A549 (cell line): ENCODE results near the gene TMEM106B. TPM values are rescaled to one million over a fixed set of nuclear protein-coding genes. Genes with fewer than 3 reads are reported as not detected.
A peak's percentile ranks its signal among the peaks of the same experiment; 100 is the strongest.
"Not testable (repeated sequence)": the region's sequence is repeated elsewhere in the genome, so short reads cannot be mapped to it uniquely, and the experiment has no call there.

ENCODE experiments used
- ATAC-seq, 2 experiments: fragments of 200-7000 bp in 1 of 2; fragments of >200 bp in 1 of 2; cut with Nextera tagmentation in 1 of 2; cut with Tn5 transposase in 1 of 2; 3 replicates each; pipeline versions ENCODE4 v1.8.0 to v1.9.1; 2018 to 2020; ENCODE audit warnings: mild to moderate bottlenecking in 1 of 2, moderate library complexity in 1 of 2
- CTCF ChIA-PET: fragments of 300-600 bp; sonication (Branson Sonifier 250); formaldehyde crosslinking; extraction: SDS; loops from one replicate; lab custom pipeline; 2021; ENCODE audit warnings: antibody characterized with exemption, inconsistent platforms; lab: Yijun Ruan, JAX
- POLR2A ChIA-PET: fragments of 350-600 bp; formaldehyde crosslinking; extraction: SDS; loops from one replicate; lab custom pipeline; 2021; ENCODE audit warnings: antibody characterized with exemption, inconsistent platforms; lab: Yijun Ruan, JAX
- DNase-seq, 2 experiments: peaks; one replicate each; pipeline versions ENCODE4 v3.0.0 to v3.0.0-alpha.2; 2011 to 2016; ENCODE audit warnings: low read depth in 1 of 2, low spot score in 1 of 2
- FAIRE-seq: peaks from 2 replicates; lab custom pipeline; 2011; peaks lifted over from hg19 to GRCh38; lab: Jason Lieb, UNC
- H3K27ac ChIP-seq, 2 experiments: fragments of >200 bp; sonication (Bioruptor Twin); formaldehyde crosslinking; 3 replicates each; pipeline ENCODE4 v1.5.1; 2016 to 2017
- H3K4me1 ChIP-seq: fragments of >200 bp; sonication (Bioruptor Twin); formaldehyde crosslinking; 3 replicates; pipeline ENCODE4 v1.6.1; 2016
- H3K4me2 ChIP-seq: fragments of >200 bp; sonication (Bioruptor Twin); formaldehyde crosslinking; 3 replicates; pipeline ENCODE4 v1.6.1; 2016
- H3K4me3 ChIP-seq: fragments of >200 bp; sonication (Bioruptor Twin); formaldehyde crosslinking; 3 replicates; pipeline ENCODE4 v1.5.1; 2016
- H3K9me3 ChIP-seq: fragments of >200 bp; sonication (Bioruptor Twin); formaldehyde crosslinking; 3 replicates; pipeline ENCODE4 v1.6.1; 2016
- CBX8 ChIP-seq: fragments of 200-600 bp; sonication (generic); IDR thresholded peaks from 2 replicates; pipeline ENCODE4 v1.6.1; 2016
- CEBPB ChIP-seq, 2 experiments: fragments of >200 bp in 1 of 2; sonication (Bioruptor Twin) in 1 of 2; formaldehyde crosslinking in 1 of 2; IDR thresholded peaks; 2 replicates each; pipeline ENCODE4 v1.6.1; 2012 to 2016
- EHF ChIP-seq: fragments of 250-450 bp; sonication (Bioruptor Pico); IDR thresholded peaks from 2 replicates; pipeline ENCODE4 v1.5.0; 2020; ENCODE audit warnings: mild to moderate bottlenecking
- EP300 ChIP-seq, 2 experiments: fragments of >200 bp; sonication (Bioruptor Twin); formaldehyde crosslinking; IDR thresholded peaks; 2 replicates in 1 of 2; 3 replicates in 1 of 2; pipeline ENCODE4 v1.6.1; 2016 to 2017
- FOSL2 ChIP-seq, 2 experiments: fragments of 450-650 bp in 1 of 2; fragments of >200 bp in 1 of 2; sonication (Bioruptor Twin) in 1 of 2; formaldehyde crosslinking; IDR thresholded peaks; 2 replicates each; pipeline versions ENCODE4 v1.5.0 to v1.6.1; 2016 to 2020; ENCODE audit warnings: mild to moderate bottlenecking in 1 of 2, moderate library complexity in 1 of 2
- FOXS1 ChIP-seq: fragments of 250-450 bp; sonication (Bioruptor Pico); IDR thresholded peaks from 2 replicates; pipeline ENCODE4 v1.5.0; 2020; ENCODE audit warnings: mild to moderate bottlenecking, moderate library complexity
- GATA3 ChIP-seq: IDR thresholded peaks from 2 replicates; pipeline ENCODE4 v1.6.1; 2012; ENCODE audit warnings: borderline replicate concordance
- HOXB5 ChIP-seq: fragments of 250-450 bp; sonication (Bioruptor Pico); IDR thresholded peaks from 2 replicates; pipeline ENCODE4 v1.5.0; 2020; ENCODE audit warnings: mild to moderate bottlenecking, moderate library complexity
- JUN ChIP-seq, 2 experiments: fragments of >200 bp; sonication (Bioruptor Twin); formaldehyde crosslinking; IDR thresholded peaks; 2 replicates in 1 of 2; 3 replicates in 1 of 2; pipeline ENCODE4 v1.6.1; 2016 to 2017
- JUNB ChIP-seq: fragments of >200 bp; sonication (Bioruptor Twin); formaldehyde crosslinking; IDR thresholded peaks from 2 replicates; pipeline ENCODE4 v1.6.1; 2016
- MAFK ChIP-seq: fragments of 450-650 bp; IDR thresholded peaks from 2 replicates; pipeline ENCODE4 v1.6.1; 2014; ENCODE audit not compliant: partially characterized antibody
- MAX ChIP-seq: IDR thresholded peaks from 2 replicates; pipeline ENCODE4 v1.6.1; 2012
- RAD21 ChIP-seq, 2 experiments: fragments of >200 bp in 1 of 2; sonication (Bioruptor Twin) in 1 of 2; formaldehyde crosslinking in 1 of 2; IDR thresholded peaks in 1 of 2; conservative IDR thresholded peaks in 1 of 2; 2 replicates in 1 of 2; 3 replicates in 1 of 2; pipeline ENCODE4 v1.6.1; 2012 to 2018; ENCODE audit warnings: inconsistent platforms in 1 of 2
- RARB ChIP-seq: fragments of 250-450 bp; sonication (Bioruptor Pico); IDR thresholded peaks from 2 replicates; pipeline ENCODE4 v1.8.0; 2021; ENCODE audit warnings: mild to moderate bottlenecking, moderate library complexity
- TFCP2L1 ChIP-seq: fragments of 250-450 bp; sonication (Bioruptor Pico); IDR thresholded peaks from 2 replicates; pipeline ENCODE4 v1.5.0; 2021; ENCODE audit warnings: mild to moderate bottlenecking
- WGBS: methylation state at CpG from one replicate; pipeline ENCODE4 v1.1.6; 2017; ENCODE audit errors: missing lambda C conversion rate; 5-methylcytosine and 5-hydroxymethylcytosine counted together
- polyA plus RNA-seq, 4 experiments: library from polyadenylated mRNA; depleted of rRNA in 3 of 4; stranded (reverse); fragments of >200 nt; fragmentation: RNase III in 1 of 4; extraction: RNeasy Plus Mini Kit Qiagen cat#74134 plus additional on column Dnase treatment in 1 of 4; gene quantifications; 2 replicates in 3 of 4; 3 replicates in 1 of 4; pipeline ENCODE4 v1.2.3, GENCODE V29; 2011 to 2017
- TF ChIP-seq, protein P1 (sequence below): IDR thresholded peaks from 2 replicates; pipeline ENCODE4 v1.6.1; 2012

Gene TMEM106B
- polyA plus RNA-seq, 2 of the 4 experiments (the other 2 are of a cell fraction): 70.9 to 123 TPM

- CTCF ChIA-PET: interaction anchor here (1.0 to 1.9 kb wide), 2 partner anchors 90 to 94 kb away, joined by 4 read pairs; no protein-coding TSS in a partner anchor
- DNase-seq (peak; percentile 12 to 87), ATAC-seq (peak; percentile 76 to 80), FAIRE-seq (peak; percentile 86)
- POLR2A ChIA-PET: interaction anchor here (1.4 kb wide), 1 partner anchor 48 kb away, joined by 8 read pairs; the partner anchor contains the start of gene TMEM106B
- no peak overlapping the region for H3K4me3 ChIP-seq
- peak overlapping the region; percentile 33 for H3K4me2 ChIP-seq
- WGBS: 3% methylated on average over 5 of the region's 5 CpGs
- peaks cover 31% of the 10 kb centered on the region; the same call in 2 of the 3 replicates for H3K9me3 ChIP-seq
- peak overlapping the region; percentile 43 to 50; a peak in 5 of 6 replicates for H3K27ac ChIP-seq
- peak; percentile 82 for TF ChIP-seq JUNB
- TF ChIP-seq CBX8: no peak
- TF ChIP-seq MAX: no peak; the same call in 1 of the 2 replicates
- no peak for TF ChIP-seq RARB
- peak; percentile 82; the same call in 1 of the 2 replicates for TF ChIP-seq HOXB5 (CRISPR knock-in tag)
- TF ChIP-seq FOSL2 (IDR thresholded peaks at IDR 0.05): no peak; the same call in 1 of the 2 replicates
- TF ChIP-seq FOSL2 (CRISPR knock-in tag; IDR thresholded peaks at IDR 0.05): peak; percentile 66
- TF ChIP-seq EHF (CRISPR knock-in tag): no peak
- TF ChIP-seq GATA3: peak; percentile 93
- TF ChIP-seq, protein P1, sequence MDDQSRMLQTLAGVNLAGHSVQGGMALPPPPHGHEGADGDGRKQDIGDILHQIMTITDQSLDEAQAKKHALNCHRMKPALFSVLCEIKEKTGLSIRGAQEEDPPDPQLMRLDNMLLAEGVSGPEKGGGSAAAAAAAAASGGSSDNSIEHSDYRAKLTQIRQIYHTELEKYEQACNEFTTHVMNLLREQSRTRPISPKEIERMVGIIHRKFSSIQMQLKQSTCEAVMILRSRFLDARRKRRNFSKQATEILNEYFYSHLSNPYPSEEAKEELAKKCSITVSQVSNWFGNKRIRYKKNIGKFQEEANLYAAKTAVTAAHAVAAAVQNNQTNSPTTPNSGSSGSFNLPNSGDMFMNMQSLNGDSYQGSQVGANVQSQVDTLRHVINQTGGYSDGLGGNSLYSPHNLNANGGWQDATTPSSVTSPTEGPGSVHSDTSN: peak; percentile 68; the same call in 1 of the 2 replicates
- TF ChIP-seq FOXS1 (CRISPR knock-in tag): no peak; the same call in 1 of the 2 replicates
- no peak for TF ChIP-seq TFCP2L1 (CRISPR knock-in tag)
- peak in 1 of 2 experiments; percentile 17; a peak in 1 of 5 replicates for TF ChIP-seq RAD21 (conservative IDR thresholded peaks at IDR 0.05 in 1 of 2, IDR thresholded peaks at IDR 0.05 in 1 of 2)
- TF ChIP-seq JUN (IDR thresholded peaks at IDR 0.05): peak in 1 of 2 experiments; percentile 70; a peak in 2 of 5 replicates
- TF ChIP-seq CEBPB (IDR thresholded peaks at IDR 0.05): peak; percentile 83 to 96; a peak in 3 of 4 replicates
- peak; percentile 52 to 82; a peak in 4 of 5 replicates for TF ChIP-seq EP300 (IDR thresholded peaks at IDR 0.05)
- H3K4me1 ChIP-seq: peaks cover 37% of the 10 kb centered on the region
Observed at GRCh38 chr7:12162415-12163113, 48.5 kb upstream of the TMEM106B start.

- not testable (repeated sequence) for FAIRE-seq
- peak; percentile 69 for TF ChIP-seq MAFK
- TF ChIP-seq, all 56 proteins: peak for 1; not testable (repeated sequence) for 55
Observed at GRCh38 chr7:12168065-12168464, 43.0 kb upstream of the TMEM106B start.

DNA sequence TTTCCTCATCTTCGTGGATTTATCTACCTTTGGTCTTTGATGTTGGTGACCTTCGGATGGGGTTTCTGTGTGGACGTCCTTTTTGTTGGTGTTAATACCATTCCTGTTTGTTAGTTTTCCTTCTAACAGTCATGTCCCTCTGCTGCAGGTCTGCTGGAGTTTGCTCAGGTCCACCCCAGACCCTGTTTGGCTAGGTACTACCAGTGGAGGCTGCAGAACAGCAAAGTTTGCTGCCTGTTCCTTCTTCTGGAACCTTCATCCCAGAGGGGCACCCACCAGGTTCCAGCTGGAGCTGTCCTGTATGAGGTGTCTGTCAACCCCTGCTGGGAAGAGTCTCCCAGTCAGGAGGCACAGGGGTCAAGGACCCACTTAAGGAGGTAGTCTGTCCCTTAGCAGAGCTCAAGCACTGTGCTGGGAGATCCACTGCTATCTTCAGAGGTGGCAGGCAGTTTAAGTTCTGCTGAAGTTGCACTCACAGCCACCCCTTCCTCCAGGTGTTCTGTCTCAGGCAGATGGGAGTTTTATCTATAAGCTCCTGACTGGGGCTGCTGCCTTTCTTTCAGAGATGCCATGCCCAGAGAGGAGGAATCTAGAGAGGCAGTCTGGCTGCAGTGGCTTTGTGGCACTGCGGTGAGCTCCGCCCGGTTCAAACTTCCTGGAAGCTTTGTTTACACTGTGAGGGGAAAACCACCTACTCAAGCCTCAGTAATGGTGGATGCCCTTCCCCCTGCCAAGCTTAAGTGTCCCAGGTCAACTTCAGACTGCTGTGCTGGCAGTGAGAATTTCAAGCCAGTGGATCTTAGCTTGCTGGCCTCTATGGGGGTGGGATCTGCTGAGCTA, 40.9 kb upstream of the TMEM106B start:
- Histone ChIP-seq H3K4me1 (peaks cover 14% of the 10 kb centered on the region), H3K9me3 (peaks cover 20% of the 10 kb centered on the region), H3K4me2 (peak overlapping the region; percentile 38), H3K27ac (peak overlapping the region; percentile 5 to 74; a peak in 4 of 6 replicates)
- H3K4me3 ChIP-seq, FAIRE-seq, POLR2A ChIA-PET, CTCF ChIA-PET: not testable (repeated sequence)
- peak in 1 of 2 experiments; percentile 45; a peak in 2 of 6 replicates for ATAC-seq
- 55% methylated on average over 6 of the region's 6 CpGs for WGBS
- DNase-seq: peak in 1 of 2 experiments; percentile 50

More at GRCh38 chr7:12168065-12168464, 43.0 kb upstream of the TMEM106B start:
- DNase-seq, H3K4me3 ChIP-seq, H3K4me2 ChIP-seq, CTCF ChIA-PET, POLR2A ChIA-PET, ATAC-seq, H3K27ac ChIP-seq: not testable (repeated sequence)
- peaks cover 17% of the 10 kb centered on the region for H3K4me1 ChIP-seq
- WGBS: 50% methylated on average over 3 of the region's 3 CpGs
- peaks cover 33% of the 10 kb centered on the region for H3K9me3 ChIP-seq
